HG03378 (cell line): Measurements from ENCODE around the gene CHRNA3.

Experiments
- ATAC-seq: cut with Tn5 transposase; IDR thresholded peaks from one replicate; pipeline ENCODE4 v1.9.1; 2021; ENCODE audit warnings: mild to moderate bottlenecking, moderate library complexity; ENCODE audit not compliant: unreplicated experiment

The CHRNA3 gene

DNA sequence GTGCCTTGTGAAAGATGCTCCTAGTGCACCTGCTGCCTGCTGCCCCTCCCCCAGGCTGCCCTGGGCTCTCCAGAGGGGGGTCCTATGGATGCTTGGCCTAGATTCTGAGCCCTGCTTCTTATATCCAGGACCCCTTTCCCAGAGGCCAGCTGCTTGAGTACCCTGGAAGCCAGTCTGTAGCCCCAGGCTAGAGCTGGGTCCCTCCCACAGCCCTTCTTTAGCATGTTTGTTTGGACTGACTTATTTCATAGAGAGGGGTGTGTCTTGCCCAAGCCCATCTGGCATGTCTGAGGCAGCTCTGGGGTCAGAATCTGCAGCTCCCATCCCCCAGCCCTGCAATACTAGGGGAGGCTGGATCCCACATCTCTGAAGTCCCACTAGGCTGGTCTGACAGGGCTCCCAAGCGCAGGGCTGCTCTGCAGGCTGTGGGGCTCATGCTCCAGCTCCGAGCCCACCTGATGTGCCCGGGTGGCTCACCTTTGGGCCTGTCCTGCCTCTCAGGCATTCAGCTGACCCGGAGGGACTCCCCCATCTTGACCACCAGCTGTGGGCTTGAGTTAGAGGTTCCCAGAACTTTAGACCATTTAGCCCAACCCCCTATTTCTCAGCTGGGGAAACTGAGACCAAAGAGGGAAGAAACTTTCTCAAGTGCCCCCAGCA, 17.1 kb upstream of the CHRNA3 start:
- no peak for ATAC-seq

DNA sequence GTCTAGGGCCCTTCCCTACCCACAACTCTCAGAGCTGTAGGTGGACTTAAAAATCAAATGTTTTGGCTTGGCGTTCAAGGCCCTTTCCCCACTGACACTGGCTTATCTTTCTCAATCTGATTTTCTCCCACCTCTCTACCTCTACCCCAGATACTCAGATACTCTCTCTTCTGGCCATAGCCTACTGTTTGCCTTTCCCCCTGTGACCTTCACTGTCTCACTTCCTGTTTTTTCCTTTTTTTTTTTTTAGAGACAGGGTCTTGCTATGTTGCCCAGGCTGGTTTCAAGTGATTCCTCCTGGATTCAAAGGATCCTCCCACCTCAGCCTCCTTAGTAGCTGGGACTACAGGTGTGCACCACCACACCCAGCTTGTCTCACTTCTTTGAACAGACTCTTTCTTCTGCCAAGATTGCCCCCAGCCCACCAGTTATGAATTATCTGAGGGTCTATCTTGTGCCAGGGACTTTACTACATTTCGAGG, 15.6 kb upstream of the CHRNA3 start:
- no peak for ATAC-seq

DNA sequence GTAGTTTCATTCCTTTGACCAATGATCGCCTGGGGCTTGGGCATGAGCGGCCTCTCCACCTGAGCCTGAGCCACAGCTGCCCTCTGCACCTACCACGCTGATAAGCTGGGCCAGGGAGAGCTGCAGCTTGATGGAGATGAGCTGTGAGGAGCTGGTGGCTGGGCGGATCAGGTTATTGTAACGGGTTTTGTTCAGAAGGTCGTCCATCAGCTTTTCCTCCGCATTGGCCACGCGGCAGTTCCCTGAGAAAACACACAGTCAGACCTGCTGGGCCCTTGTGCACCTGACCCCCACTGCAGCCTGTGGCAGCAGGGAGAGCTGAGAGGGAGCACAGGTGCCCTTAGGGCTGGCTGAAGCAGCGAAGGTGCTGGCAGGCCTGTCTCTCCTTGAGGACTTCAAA, 14.6 kb upstream of the CHRNA3 start:
- no peak for ATAC-seq

DNA sequence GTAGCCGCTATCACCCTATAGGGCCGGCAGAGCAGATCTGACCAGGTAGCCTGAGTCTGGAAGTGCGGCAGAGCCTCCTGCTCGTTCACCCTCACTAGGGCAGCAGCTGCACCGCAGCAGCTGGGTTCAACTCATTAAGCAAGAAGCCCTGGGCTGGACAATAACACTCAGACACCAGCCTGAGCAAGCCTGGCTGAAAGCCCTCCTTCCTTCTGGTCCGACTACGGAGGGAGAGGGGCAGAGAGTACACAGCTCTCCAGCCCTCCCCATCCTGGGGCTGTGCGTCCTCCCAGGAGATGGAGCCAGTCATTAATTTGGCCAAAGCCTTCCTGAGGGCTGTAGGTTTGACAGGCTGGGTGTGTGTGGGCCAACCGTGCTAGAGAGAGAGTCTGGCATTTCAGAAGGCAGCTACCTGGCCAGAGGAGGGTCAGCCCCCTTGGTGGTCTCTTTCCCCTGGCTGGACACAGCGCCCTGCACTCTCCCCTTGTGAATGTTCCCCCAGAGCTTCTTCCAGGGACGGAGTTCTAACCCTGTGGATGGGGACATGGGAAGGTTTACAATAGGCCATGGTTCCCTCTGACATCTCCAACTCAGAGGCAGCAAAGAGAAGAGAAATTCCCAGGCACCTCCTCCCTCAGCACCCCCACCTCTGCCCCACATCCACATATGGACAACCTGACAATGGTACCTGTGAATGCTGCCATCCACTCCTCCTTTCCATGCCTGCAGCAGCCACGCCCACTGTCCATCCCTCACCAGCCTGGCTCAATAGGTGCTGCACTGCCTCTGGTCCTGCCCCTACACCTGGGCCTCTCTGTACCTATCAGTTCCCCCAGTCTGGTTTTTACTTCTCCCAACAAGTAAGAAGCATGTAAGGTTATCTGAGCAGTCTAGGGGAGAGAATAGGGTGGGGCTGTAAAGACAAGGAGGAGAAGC, 13.7 kb upstream of the CHRNA3 start:
- ATAC-seq, result no peak

DNA sequence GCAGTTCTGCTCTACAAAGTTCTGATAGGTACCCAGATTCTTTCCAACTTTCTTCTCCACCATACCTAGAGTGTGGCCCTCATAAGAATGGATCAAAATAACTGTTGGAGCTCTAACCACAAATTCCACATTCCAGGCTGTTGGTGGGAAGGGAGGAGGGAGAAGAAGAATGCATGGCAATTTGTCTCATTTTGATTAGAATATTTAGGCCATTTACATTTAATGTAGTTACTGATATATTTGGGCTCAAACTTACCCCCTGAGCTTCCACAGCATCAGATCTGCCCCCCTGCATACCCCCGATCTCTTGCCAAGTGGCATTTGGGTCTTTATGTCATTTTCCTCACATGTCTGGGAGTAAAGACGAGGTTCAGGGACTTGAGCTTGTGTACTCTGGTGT, 12.6 kb upstream of the CHRNA3 start:
- no peak for ATAC-seq

DNA sequence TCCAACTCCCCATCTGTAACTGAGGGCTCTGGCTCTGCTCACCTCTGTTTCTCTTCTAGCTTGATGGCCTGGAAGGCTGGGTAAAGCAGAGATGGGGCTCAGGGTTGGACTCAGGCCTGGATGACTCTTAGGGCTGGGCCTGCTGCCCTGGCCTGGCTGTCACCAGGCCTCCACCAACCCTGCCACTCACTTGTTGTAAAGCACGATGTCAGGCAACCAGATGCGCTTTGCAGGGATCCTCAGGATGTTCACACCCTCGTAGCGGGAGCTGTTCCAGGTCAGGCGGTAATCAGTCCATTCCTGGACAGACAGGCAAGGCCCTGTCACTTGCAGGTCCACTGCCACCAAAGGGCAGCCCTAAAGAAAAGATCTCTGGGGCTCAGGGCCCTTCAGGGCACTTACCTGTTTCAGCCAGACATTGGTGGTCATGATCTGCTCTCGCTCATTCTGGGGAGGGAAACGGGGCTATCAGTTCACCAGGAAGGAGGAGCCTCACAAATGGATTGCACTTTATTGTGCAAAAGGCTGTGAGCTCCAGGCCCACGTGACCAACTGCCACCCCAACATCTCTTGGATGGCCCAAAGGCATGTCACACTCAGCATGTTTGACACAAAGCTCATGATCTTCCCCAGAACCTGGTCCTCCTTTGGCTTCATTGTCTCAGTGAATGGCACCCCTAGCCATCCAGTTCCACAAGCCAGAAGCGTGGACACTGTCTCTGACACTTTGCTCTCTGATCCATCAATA, 10.3 kb upstream of the CHRNA3 start:
- no peak for ATAC-seq

DNA sequence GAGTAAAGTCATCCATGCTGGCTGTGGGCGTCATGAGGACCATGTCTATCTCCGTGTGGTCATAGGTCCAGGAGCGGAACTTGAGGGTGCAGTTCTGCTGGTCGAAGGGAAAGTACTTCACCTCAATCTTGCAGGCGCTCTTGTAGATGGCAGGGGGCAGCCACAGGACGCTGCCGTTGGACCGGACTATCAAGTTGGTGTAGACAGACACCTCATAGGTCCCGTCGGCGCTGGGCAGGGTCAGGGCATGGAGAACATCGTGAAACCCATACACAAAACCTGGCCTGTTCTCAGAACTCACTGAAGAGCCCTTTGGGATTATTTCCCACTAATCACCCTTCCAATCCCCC, 8.9 kb upstream of the CHRNA3 start:
- no peak for ATAC-seq

DNA sequence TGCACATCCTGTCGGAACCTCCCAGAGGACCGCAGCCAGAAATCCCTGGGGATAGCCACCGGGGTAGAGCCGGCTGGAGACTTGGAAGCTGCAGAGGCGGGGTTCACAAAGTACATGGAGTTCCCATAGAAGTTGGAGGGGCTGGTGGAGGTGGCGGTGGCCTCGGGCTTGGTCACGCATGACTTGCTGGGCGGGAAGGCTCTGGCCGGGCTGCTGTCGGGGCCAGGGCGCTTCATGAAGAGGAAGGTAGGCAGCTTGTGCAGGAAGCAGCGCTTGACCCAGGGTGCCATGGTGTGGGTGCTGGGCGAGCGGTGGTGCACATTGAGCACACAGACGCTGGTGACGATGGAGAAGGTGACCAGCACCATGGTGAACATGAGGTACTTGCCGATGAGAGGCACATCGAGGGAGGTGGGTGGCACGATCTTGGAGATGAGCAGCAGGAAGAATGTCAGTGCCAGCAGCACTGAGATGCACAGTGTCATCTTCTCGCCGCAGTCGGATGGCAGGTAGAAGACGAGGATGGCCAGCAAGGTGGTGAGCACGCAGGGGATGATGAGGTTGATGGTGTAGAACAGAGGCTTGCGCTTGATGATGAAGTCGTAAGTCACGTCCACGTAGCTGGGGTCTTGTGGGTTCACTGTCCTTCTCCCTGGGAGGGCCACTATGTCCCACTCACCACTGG, 8.4 kb upstream of the CHRNA3 start:
- ATAC-seq, result no peak

DNA sequence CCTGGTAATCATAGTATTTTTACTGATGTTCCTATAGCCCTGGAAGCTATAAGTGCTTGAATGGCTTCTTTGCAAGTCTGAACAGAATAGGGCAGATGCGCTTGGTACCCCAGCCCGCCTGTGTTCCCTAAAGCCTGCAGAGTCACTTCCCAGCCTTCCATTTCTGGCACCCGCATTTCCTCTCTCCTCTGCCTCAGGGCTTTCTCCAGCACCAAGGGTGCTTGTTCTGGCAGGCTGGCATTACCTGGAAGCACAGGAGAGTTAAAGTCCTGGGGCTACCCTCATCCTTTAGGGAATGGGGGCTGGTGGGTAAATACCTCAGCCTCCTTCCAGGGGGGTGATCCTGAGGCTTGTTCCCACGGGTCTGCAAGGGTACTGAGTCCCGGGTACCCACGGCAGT, 7.4 kb upstream of the CHRNA3 start:
- no peak for ATAC-seq

DNA sequence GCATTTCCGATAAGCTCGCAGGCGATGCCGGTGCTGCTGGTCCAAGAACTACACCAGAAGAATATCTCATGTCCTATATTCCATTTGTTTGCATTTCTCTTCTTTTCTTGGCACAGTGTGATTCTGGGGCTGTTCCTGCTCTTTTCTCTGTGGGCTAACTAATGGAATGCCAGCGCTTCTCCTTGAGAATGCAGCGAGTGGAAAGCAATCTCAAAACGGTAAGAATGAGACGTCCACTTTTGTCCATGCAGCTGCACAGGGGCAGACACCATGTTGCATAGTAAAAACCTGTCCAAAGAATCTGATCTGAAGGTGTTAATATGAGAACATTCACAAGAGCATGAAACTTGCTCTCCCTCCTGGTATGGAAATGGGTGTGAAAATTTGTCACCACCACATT, 6.6 kb upstream of the CHRNA3 start:
- ATAC-seq, result no peak

DNA sequence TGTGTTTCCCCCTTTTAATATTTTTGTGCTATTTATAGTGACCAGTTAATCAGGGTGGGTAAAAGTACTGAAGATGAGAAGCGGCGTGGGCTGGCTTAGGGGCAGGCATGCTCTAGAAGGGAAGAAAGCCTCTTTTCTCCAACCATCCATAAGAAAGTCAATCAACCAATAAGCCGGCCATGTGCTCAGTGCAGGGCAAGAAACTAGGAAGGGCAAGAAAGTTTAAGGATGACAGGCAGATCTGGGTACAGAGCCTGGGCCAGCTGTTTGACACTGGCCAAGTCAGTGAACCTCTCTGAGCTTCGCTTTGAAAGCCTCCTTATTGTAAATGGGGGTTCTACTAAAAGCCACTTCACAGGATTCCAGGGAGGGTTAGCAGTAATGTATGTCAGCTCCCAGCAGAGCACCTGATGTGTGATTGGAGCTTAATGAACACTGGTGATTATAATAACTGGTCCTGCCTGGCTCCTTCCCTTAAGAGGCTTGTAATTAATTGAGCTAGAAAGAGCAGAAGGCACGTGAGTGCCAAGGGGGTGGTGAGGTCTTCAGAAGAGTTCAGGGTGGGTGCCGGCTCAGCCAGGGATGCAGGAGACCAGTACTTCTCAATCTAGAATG, 5.7 kb upstream of the CHRNA3 start:
- no peak for ATAC-seq

DNA sequence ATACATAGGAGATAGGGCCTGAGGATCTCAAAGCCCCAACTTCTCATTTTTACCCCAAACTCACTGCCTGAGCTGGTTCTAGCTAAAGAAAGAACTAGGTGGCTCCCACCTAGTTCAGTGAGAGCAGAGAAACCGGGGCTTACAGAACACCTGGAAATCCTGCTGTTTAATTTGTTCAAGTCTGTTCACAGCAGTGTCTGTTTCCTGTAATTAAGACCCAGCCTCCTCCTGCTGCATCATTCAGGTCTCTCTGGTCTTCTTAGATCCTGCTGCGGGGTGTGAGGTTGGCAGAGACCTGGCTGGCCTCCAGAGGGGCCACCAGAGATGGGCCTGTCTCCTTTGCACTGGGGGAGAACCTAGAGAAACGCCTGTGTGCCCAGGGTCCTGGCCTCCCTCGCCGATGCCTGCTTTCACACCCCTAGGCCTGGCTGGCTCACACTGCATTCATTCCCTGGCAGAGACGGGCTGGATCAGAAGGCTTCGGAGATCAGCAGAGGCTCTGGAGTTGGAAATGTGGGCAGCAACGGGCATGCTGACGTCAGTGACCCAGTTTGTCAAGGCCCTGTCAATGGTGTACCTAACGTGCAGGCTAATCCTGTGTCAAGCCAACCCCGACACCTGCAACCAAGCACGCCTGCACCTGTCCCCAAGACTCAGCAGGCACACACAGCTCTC, 4.9 kb upstream of the CHRNA3 start:
- ATAC-seq, result no peak

DNA sequence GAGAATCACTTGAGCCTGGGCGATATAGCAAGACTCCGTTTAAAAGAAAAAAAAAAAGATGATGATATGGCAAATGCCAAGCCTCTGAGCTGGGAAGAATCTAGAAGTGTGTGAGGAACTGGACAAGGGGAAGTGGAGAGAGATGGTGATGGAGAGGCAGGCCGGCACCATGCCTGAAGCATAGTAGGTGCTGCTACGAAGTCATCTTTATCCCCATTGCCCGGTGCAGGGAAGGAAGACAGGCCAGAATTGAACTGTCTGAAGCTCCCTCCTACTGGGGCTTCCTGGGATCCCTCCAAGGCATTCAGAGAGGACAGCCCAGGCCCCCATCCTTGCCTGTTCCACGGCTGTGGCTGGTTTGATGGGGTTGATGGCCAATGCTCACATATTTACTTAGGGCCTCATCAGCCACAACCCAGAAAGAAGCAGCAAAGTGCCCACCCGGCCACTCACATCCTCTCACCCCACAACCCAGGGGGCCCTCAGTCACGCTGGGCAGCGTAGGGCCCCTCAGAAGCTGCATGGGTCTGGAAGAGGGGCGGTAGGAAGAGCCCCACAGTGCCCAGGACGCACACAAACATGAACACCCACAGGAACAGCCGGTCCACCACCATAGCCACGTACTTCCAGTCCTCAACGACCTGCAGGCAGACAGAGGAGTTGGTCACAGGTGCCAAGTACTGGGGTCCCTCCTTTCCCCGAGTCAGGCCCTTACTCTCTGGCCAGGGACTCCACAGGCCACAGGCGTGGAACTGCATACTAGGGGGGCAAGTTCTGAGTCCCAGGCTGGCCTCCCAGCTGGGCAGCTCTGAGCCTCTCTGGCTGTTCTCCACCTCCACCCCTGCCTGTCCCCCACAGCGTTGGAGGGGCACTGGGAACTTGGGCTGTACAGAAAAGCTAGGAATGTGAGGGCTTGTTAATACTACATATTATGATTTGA, 4.1 kb upstream of the CHRNA3 start:
- no peak for ATAC-seq

DNA sequence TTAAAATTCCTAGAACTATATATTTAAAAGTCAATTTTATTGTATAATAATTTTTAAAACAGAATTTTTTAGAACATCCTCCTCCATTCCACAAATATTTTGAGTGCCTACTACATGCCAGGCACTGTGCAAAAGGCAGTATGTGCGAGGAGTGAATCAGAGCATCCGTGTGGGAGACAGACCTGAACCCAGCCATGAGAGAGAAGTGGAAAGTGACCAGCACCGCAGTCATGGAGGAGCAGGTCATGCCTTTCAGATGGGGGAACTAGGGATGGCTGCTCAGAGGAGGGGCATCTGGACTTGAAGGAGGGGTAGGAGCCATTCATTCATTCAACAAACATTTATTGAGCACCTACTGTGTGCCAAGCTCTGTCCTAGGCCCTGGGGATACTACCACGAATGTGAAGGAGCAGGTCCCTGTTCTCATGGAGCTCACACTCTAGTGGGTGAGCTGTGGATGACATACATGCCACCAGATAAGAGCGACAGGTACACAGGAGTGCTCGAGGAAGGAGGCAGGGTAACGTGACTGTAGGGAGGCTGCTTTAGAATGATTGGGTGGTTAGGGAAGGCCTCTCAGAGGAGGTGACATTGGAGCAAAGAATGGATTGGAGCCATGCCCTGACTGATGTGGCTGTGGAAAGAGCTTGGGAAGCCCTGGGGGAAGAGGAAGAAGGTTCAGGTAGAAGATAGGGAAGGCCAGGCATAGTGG, 3.1 kb upstream of the CHRNA3 start:
- ATAC-seq, result no peak

DNA sequence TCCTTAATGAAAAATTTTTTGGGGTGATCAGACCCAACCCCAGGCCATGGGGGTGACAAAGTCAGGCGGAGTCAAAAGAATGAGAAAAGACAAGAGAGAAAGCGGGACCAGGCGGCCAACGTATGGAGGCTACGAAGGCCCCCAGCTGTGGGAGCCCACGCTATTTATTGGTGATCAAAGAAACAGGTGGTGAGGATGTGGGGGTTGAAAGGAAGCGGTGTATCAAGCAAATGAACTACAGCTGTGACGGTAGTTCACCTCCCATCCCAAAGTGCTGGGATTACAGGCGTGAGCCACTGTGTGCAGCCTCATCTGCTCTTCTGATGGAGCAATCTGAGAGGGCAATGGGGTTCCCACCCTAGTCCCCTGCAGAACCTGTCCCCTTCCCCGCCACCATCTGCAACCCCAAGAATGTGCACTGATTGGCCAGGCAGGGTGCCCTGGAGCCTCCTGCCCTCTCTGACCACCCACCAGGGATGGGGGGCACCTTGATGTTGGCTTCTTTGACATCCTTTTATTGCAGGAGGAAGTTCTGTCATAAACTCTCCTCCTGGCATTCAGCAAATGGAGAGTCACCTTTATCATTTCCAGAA, 1.1 kb upstream of the CHRNA3 start:
- no peak for ATAC-seq

DNA sequence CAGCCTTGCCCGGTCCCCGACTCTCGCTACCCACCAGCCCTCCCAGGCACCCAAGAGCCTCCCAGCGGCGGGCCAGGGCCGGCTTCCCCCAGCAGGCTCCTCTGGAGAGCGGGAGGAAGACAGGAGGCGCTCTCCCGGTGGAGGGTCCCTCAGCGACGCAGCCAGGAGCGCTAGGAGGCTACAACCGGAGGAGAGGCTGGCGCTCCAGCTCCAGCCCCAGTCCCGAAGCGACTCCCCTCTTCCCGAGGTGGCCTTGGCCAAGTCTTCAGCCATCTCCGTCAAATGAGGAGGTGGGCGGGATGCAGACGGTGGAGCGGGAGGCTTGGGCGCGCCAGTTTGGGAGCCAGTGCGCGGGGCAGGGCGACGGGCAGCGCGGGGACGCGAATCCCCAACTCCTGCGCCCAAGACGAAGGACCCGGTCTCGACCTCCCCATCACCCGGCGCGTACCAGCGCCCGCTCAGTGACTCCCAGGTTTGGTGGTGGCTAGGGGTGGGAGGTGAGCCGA, 722 bp downstream of the CHRNA3 start:
- no peak for ATAC-seq

DNA sequence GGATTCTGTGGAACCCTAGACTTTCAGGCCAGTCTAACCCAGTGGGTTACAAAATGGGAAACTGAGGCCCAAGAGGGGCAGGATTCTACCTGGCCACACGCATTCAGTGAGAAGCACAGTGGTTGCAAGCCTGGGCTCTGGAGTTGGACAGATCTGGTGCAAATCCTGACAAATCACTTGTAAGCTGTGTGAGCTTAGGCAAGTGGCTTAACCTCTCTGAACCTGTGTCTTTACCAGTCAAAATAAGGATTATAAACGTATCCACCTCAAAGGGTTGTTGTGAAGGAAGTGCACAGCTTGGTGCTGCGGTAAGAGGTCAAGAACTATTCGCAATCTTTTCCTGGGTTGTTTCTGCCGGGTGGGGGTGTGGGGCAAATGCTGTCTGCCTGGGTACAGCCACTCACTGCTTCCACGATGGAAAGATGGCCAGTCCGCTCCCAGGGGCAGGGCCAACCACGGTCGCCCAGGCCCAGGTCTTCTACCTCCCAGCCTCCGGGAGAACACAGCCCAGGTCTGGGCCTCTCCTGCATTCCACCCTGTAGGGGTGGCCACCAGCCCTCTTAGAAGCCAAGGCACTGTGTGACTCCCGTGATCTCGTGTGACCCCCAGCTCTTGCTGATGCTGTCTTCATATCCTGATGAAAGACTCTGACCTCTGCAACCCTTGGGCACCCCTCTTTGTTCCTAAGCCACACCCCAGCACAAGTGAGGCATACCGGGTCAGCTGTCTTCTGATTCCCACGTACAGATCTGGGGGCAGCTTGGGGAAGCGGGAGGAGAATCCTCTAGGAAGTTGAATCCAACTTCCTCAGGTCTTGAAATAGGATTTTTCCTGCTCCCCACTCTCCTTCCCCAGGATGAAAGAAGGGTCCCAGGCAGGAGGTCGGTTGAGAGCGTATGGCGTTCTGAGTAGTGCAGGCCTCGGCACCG, 1.5 kb downstream of the CHRNA3 start:
- no peak for ATAC-seq
